ENCODE results near the gene ZNF747. TPM values are rescaled to one million over a fixed set of nuclear protein-coding genes. Genes with fewer than 3 reads are reported as not detected.

Gene ZNF747
- total and polyA plus RNA-seq, 2 donors (not counting 3 experiments of a cell fraction or from before 2014, with no cell fraction given), result 6.4 to 7.2 TPM

GRCh38 chr16:30493941-30494488 lies 40.6 kb downstream of the ZNF747 start:
- Histone ChIP-seq H3K9me1 (replicated peaks; ENCODE audit: control insufficient read depth, extremely low read depth, insufficient read depth, low read length) (no peaks in the 10 kb centered on the region), H3K9me3 (replicated peaks; ENCODE audit: control insufficient read depth, insufficient read depth, low read length) (no peaks in the 10 kb centered on the region), H3K27ac (ENCODE audit: insufficient read depth, low read depth, low read length) (no peak overlapping the region), H3K4me2 (ENCODE audit: insufficient read depth, low read length) (no peak overlapping the region), H3K4me3 (replicated peaks in 1 of 3; ENCODE audit: insufficient read depth in 1 of 3, low read depth in 1 of 3, low read length in 3 of 3) (no peak overlapping the region), H3K36me3 (ENCODE audit: control insufficient read depth in 2 of 2, extremely low read depth in 1 of 2, insufficient read depth in 2 of 2, low read length in 2 of 2) (no peaks in the 10 kb centered on the region), H4K20me1 (replicated peaks; ENCODE audit: control insufficient read depth, extremely low read depth, insufficient read depth, low read length) (no peaks in the 10 kb centered on the region), H3K9ac (replicated peaks; ENCODE audit: extremely low read depth, insufficient read depth, low read length) (no peak overlapping the region), H2AFZ (ENCODE audit: low read depth, low read length) (no peak overlapping the region), H3K27me3 (ENCODE audit: control insufficient read depth in 2 of 2, insufficient read depth in 2 of 2, low read length in 2 of 2) (no peaks in the 10 kb centered on the region), H3K79me2 (ENCODE audit: control insufficient read depth, insufficient read depth, low read length) (no peaks in the 10 kb centered on the region), H3K4me1 (ENCODE audit: control insufficient read depth, extremely low read depth, insufficient read depth, low read length) (peaks cover 9% of the 10 kb centered on the region)
- no TSS peak for BruUV-seq (replicated peaks)
- DNase-seq (ENCODE audit: low read depth, low spot score), result no peak
- dilution Hi-C loops (cut with MboI; ENCODE audit: extremely low pct_ligation_motif_present, low sequenced_read_pairs) (no loop called here), intact Hi-C loops (cut with micrococcal nuclease) (loop anchor here (5.0 kb wide), 1 partner anchor 47 kb away; the partner anchor contains the start of gene SEPHS2)
- no peak for FAIRE-seq
- CTCF ChIA-PET, result interaction anchor here (1.1 kb wide), 1 partner anchor 121 kb away, joined by 3 read pairs; no protein-coding TSS in a partner anchor
- TF ChIP-seq GATA2 (IDR thresholded peaks at IDR 0.05; ENCODE audit: insufficient read depth, insufficient read length, low read depth, low read length) (no peak), CTCF (IDR thresholded peaks at IDR 0.05; ENCODE audit: extremely low read depth in 1 of 2, insufficient read depth in 1 of 2, low read depth in 1 of 2, low read length in 2 of 2) (no peak), POLR2AphosphoS5 (IDR thresholded peaks at IDR 0.05; ENCODE audit: insufficient read depth, low read depth, low read length) (no peak), FOS (IDR thresholded peaks at IDR 0.05; ENCODE audit: borderline replicate concordance, insufficient read depth, low read length) (no peak), POLR2A (IDR thresholded peaks at IDR 0.05; ENCODE audit: low read depth, low read length) (no peak), JUN (IDR thresholded peaks at IDR 0.05; ENCODE audit: borderline replicate concordance, insufficient read depth, insufficient read length, low read depth) (no peak), MYC (IDR thresholded peaks at IDR 0.05; ENCODE audit: low read depth, low read length) (no peak), EZH2 (IDR thresholded peaks at IDR 0.05; ENCODE audit: borderline replicate concordance, low read depth, low read length, severe bottlenecking) (no peak), MAX (IDR thresholded peaks at IDR 0.05; ENCODE audit: insufficient read depth, insufficient read length) (no peak)
- POLR2A ChIA-PET, result no interaction called here
